ENCODE results near the gene CDT1.
A peak's percentile ranks its signal among the peaks of the same experiment; 100 is the strongest.

DNA sequence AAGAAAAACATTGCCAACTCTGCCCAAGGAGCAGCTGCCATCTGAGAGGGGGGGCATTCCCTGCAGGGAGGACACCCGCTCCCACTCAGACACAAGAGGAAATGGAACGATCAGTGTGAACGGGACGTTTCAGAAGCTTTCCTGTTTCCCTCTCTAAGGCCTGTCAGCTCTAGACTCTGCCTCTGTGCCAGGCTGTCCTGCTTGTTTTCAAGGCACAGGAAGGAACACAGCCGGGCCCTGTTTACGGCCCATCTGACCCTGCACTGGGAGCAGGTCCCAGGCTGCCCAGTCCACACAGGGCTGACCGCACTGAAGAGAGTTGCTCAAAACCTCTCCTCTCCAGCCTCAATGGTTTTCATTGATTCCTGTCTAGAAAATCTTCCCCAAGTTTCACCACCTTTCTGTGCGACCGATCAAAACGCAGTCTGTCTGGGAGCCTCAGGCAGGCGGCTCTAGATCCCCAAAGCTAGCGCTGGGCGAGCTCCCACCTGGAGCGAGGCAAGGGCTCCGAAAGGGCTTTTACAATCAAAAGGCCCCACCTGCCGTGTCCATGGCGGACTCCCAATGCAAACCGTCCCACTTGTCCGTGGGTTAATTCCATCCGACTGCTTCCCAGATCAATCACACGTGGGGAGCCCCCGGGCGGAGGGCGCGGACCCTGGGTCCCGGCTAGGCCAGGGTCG lies 20.1 kb upstream of the CDT1 start:
- TF ChIP-seq, protein P1, sequence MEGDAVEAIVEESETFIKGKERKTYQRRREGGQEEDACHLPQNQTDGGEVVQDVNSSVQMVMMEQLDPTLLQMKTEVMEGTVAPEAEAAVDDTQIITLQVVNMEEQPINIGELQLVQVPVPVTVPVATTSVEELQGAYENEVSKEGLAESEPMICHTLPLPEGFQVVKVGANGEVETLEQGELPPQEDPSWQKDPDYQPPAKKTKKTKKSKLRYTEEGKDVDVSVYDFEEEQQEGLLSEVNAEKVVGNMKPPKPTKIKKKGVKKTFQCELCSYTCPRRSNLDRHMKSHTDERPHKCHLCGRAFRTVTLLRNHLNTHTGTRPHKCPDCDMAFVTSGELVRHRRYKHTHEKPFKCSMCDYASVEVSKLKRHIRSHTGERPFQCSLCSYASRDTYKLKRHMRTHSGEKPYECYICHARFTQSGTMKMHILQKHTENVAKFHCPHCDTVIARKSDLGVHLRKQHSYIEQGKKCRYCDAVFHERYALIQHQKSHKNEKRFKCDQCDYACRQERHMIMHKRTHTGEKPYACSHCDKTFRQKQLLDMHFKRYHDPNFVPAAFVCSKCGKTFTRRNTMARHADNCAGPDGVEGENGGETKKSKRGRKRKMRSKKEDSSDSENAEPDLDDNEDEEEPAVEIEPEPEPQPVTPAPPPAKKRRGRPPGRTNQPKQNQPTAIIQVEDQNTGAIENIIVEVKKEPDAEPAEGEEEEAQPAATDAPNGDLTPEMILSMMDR (IDR thresholded peaks at IDR 0.05 in 2 of 3, conservative IDR thresholded peaks at IDR 0.05 in 1 of 3; ENCODE audit: borderline replicate concordance in 1 of 3, insufficient read depth in 1 of 3, low read depth in 2 of 3, low read length in 2 of 3), result no peak
- TF ChIP-seq POLR2A (IDR thresholded peaks at IDR 0.05; ENCODE audit: borderline replicate concordance, extremely low read depth, insufficient read depth, insufficient read length) (no peak), EZH2 (IDR thresholded peaks at IDR 0.05) (no peak), CEBPB (IDR thresholded peaks at IDR 0.05; ENCODE audit: low read depth) (no peak), YY1 (IDR thresholded peaks at IDR 0.05; ENCODE audit: extremely low read depth, insufficient replicate concordance, low read depth, low read length) (no peak), SRF (IDR thresholded peaks at IDR 0.05; ENCODE audit: low read depth) (no peak), FOSL1 (IDR thresholded peaks at IDR 0.05; ENCODE audit: low read depth) (no peak), POLR2AphosphoS5 (IDR thresholded peaks at IDR 0.05; ENCODE audit: low read depth, low read length) (peak; percentile 23; the same call in 1 of the 2 replicates)
